DOHH2 (cell line): ENCODE results near the gene UBQLN4.

ENCODE experiments used
- H3F3A ChIP-seq: fragments of 200-600 bp; sonication (generic), shearing (Covaris generic); 2 replicates; pipeline ENCODE4 v1.6.0; 2016; ENCODE audit warnings: antibody characterized with exemption, mild to moderate bottlenecking; ENCODE audit not compliant: control insufficient read depth, insufficient read depth
- H3K27ac ChIP-seq: fragments of 200-600 bp; sonication (generic); 2 replicates; pipeline ENCODE4 v1.5.1; 2014; ENCODE audit warnings: low read depth, mild to moderate bottlenecking, low read length, moderate library complexity
- H3K27me3 ChIP-seq: fragments of 200-600 bp; sonication (generic); 2 replicates; pipeline ENCODE4 v1.6.1; 2014; ENCODE audit warnings: mild to moderate bottlenecking, low read length, mixed read lengths; ENCODE audit not compliant: control insufficient read depth
- H3K36me3 ChIP-seq: fragments of 200-600 bp; sonication (generic); 2 replicates; pipeline ENCODE4 v1.6.1; 2014; ENCODE audit warnings: mild to moderate bottlenecking, low read length, moderate library complexity, mixed read lengths; ENCODE audit not compliant: control insufficient read depth
- H3K4me1 ChIP-seq: fragments of 200-600 bp; sonication (generic); 2 replicates; pipeline ENCODE4 v1.6.1; 2014; ENCODE audit warnings: mild to moderate bottlenecking, low read length, mixed read lengths; ENCODE audit not compliant: control insufficient read depth
- H3K4me2 ChIP-seq: fragments of 200-600 bp; sonication (generic); 2 replicates; pipeline ENCODE4 v1.6.0; 2014; ENCODE audit warnings: mild to moderate bottlenecking, low read length, moderate library complexity
- H3K4me3 ChIP-seq: fragments of 200-600 bp; sonication (generic); 2 replicates; pipeline ENCODE4 v1.5.1; 2014; ENCODE audit warnings: mild to moderate bottlenecking, low read length, mixed read lengths
- H3K79me2 ChIP-seq: fragments of 200-600 bp; sonication (generic); 2 replicates; pipeline ENCODE4 v1.6.1; 2014; ENCODE audit warnings: mild to moderate bottlenecking, low read length, mixed read lengths; ENCODE audit not compliant: control insufficient read depth
- H3K9me2 ChIP-seq: fragments of 200-600 bp; sonication (generic); replicated peaks from 2 replicates; pipeline ENCODE4 v1.6.1; 2014; ENCODE audit warnings: mild to moderate bottlenecking, low read length, mixed read lengths; ENCODE audit not compliant: control insufficient read depth
- H3K9me3 ChIP-seq: fragments of 200-600 bp; sonication (generic); 2 replicates; pipeline ENCODE4 v1.6.1; 2014; ENCODE audit warnings: antibody characterized with exemption, low read length, mixed read lengths; ENCODE audit not compliant: control insufficient read depth, insufficient read depth
- H4K20me1 ChIP-seq: fragments of 200-600 bp; sonication (generic); 2 replicates; pipeline ENCODE4 v1.6.0; 2014; ENCODE audit warnings: low read depth, mild to moderate bottlenecking, antibody characterized with exemption, low read length, moderate library complexity; ENCODE audit not compliant: control insufficient read depth, insufficient read depth
- CTCF ChIP-seq: fragments of 200-600 bp; sonication (generic); IDR thresholded peaks from one replicate; pipeline ENCODE4 v1.5.1; 2014; ENCODE audit warnings: antibody characterized with exemption, mild to moderate bottlenecking, low read depth, low read length; ENCODE audit not compliant: poor library complexity, severe bottlenecking
- EZH2phosphoT487 ChIP-seq: fragments of 200-600 bp; sonication (generic); IDR thresholded peaks from 2 replicates; pipeline ENCODE4 v1.6.1; 2017; ENCODE audit warnings: borderline replicate concordance, mild to moderate bottlenecking, antibody characterized with exemption, low read length, moderate library complexity, mixed read lengths

UBQLN4 gene

GRCh38 chr1:156100205-156100995, 46.8 kb upstream of the UBQLN4 start:
- H3K9me2 ChIP-seq: no peaks in the 10 kb centered on the region
- no peaks in the 10 kb centered on the region for H3F3A ChIP-seq
- H3K4me3 ChIP-seq: no peak overlapping the region
- no peaks in the 10 kb centered on the region for H3K36me3 ChIP-seq
- H4K20me1 ChIP-seq: no peaks in the 10 kb centered on the region
- peaks cover 44% of the 10 kb centered on the region for H3K4me1 ChIP-seq
- no peaks in the 10 kb centered on the region for H3K79me2 ChIP-seq
- H3K27ac ChIP-seq: no peak overlapping the region
- no peak overlapping the region for H3K4me2 ChIP-seq
- H3K9me3 ChIP-seq: no peaks in the 10 kb centered on the region
- TF ChIP-seq EZH2phosphoT487 (no peak), CTCF (no peak)
- no peaks in the 10 kb centered on the region for H3K27me3 ChIP-seq

- no peaks in the 10 kb centered on the region for H4K20me1 ChIP-seq
- no peak overlapping the region for H3K27ac ChIP-seq
- TF ChIP-seq EZH2phosphoT487: no peak
- no peak for TF ChIP-seq CTCF
- no peaks in the 10 kb centered on the region for H3K36me3 ChIP-seq
- no peaks in the 10 kb centered on the region for H3K79me2 ChIP-seq
- no peaks in the 10 kb centered on the region for H3K9me2 ChIP-seq
- no peaks in the 10 kb centered on the region for H3F3A ChIP-seq
- H3K4me1 ChIP-seq: peaks cover 33% of the 10 kb centered on the region
- no peaks in the 10 kb centered on the region for H3K9me3 ChIP-seq
- H3K4me2 ChIP-seq: no peak overlapping the region
- no peak overlapping the region for H3K4me3 ChIP-seq
- no peaks in the 10 kb centered on the region for H3K27me3 ChIP-seq
Observed at GRCh38 chr1:156099282-156099681, 45.7 kb upstream of the UBQLN4 start.

- TF ChIP-seq EZH2phosphoT487 (no peak), CTCF (no peak)
- no peaks in the 10 kb centered on the region for H3K36me3 ChIP-seq
- no peaks in the 10 kb centered on the region for H3K79me2 ChIP-seq
- H3K4me1 ChIP-seq: peaks cover 28% of the 10 kb centered on the region
- H3K27ac ChIP-seq: no peak overlapping the region
- no peaks in the 10 kb centered on the region for H3K27me3 ChIP-seq
- no peaks in the 10 kb centered on the region for H3K9me2 ChIP-seq
- H3K4me2 ChIP-seq: no peak overlapping the region
- no peaks in the 10 kb centered on the region for H4K20me1 ChIP-seq
- no peaks in the 10 kb centered on the region for H3F3A ChIP-seq
- H3K9me3 ChIP-seq: no peaks in the 10 kb centered on the region
- H3K4me3 ChIP-seq: no peak overlapping the region
Observed at GRCh38 chr1:156098784-156099183, 45.2 kb upstream of the UBQLN4 start.
